Measurements from ENCODE around the gene CCDC148. TPM values are rescaled to one million over a fixed set of nuclear protein-coding genes. Genes with fewer than 3 reads are reported as not detected.

Gene CCDC148
- total and polyA plus RNA-seq, 2 donors (not counting 1 experiment from before 2014, with no cell fraction given): not detected

- H3K9me3 Mint-ChIP-seq (ENCODE audit: insufficient read depth): peaks cover 5% of the 10 kb centered on the region
- Histone ChIP-seq H3K9ac (ENCODE audit: low read length) (no peak overlapping the region), H3K9me3 (ENCODE audit: control extremely low read depth in 1 of 3, control insufficient read depth in 2 of 3, insufficient read depth in 1 of 3, low read length in 2 of 3) (no peaks in the 10 kb centered on the region), H3K27ac (ENCODE audit: low read length in 2 of 2) (no peak overlapping the region), H3K4me2 (replicated peaks; ENCODE audit: low read depth, low read length, poor library complexity, severe bottlenecking) (no peak overlapping the region), H4K20me1 (ENCODE audit: control insufficient read depth, insufficient read depth, low read length, poor library complexity, severe bottlenecking) (no peaks in the 10 kb centered on the region), H2AFZ (ENCODE audit: insufficient read depth, low read depth, low read length, poor library complexity, severe bottlenecking) (no peak overlapping the region), H3K27me3 (replicated peaks in 1 of 4; ENCODE audit: control extremely low read depth in 1 of 4, control insufficient read depth in 3 of 4, insufficient read depth in 4 of 4, low read length in 3 of 4) (no peaks in the 10 kb centered on the region), H3K79me2 (ENCODE audit: control insufficient read depth, insufficient read depth, low read length) (no peaks in the 10 kb centered on the region), H3K4me1 (ENCODE audit: control insufficient read depth in 2 of 2, insufficient read depth in 2 of 2, low read length in 2 of 2) (no peaks in the 10 kb centered on the region), H3K4me3 (ENCODE audit: control extremely low read depth in 1 of 5, extremely low read depth in 1 of 5, insufficient read depth in 1 of 5, low read depth in 2 of 5, low read length in 4 of 5) (no peak overlapping the region), H3K36me3 (replicated peaks in 1 of 2; ENCODE audit: control extremely low read depth in 1 of 2, control insufficient read depth in 1 of 2, extremely low read depth in 1 of 2, insufficient read depth in 2 of 2, low read length in 1 of 2) (no peaks in the 10 kb centered on the region)
- H3K27ac Mint-ChIP-seq: no peak overlapping the region
- intact Hi-C loops (cut with micrococcal nuclease): no loop called here
- WGBS (ENCODE audit: insufficient coverage): 93% methylated on average over 3 of the region's 4 CpGs
- no peak for DNase-seq
- H3K4me1 Mint-ChIP-seq: no peaks in the 10 kb centered on the region
- H3K27me3 Mint-ChIP-seq: no peaks in the 10 kb centered on the region
- POLR2A ChIA-PET: no interaction called here
- no peak for ATAC-seq (ENCODE audit: low read depth)
- TF ChIP-seq EZH2 (IDR thresholded peaks at IDR 0.05; ENCODE audit: borderline replicate concordance, insufficient read depth, low read depth, low read length, poor library complexity, severe bottlenecking): no peak
- no peak overlapping the region for H3K4me3 Mint-ChIP-seq
- CTCF ChIA-PET: no interaction called here
Measured at GRCh38 chr2:158359846-158360245, 96.7 kb downstream of the CCDC148 start.

GRCh38 chr2:158357699-158358098 is 98.9 kb downstream of the CCDC148 start:
- CTCF ChIA-PET: no interaction called here
- H3K36me3 ChIP-seq (replicated peaks in 1 of 2; ENCODE audit: control extremely low read depth in 1 of 2, control insufficient read depth in 1 of 2, extremely low read depth in 1 of 2, insufficient read depth in 2 of 2, low read length in 1 of 2): no peaks in the 10 kb centered on the region

More at GRCh38 chr2:158357699-158358098, 98.9 kb downstream of the CCDC148 start:
- Histone ChIP-seq H3K27me3 (replicated peaks in 1 of 4; ENCODE audit: control extremely low read depth in 1 of 4, control insufficient read depth in 3 of 4, insufficient read depth in 4 of 4, low read length in 3 of 4) (no peaks in the 10 kb centered on the region), H3K4me1 (ENCODE audit: control insufficient read depth in 2 of 2, insufficient read depth in 2 of 2, low read length in 2 of 2) (no peaks in the 10 kb centered on the region), H2AFZ (ENCODE audit: insufficient read depth, low read depth, low read length, poor library complexity, severe bottlenecking) (no peak overlapping the region), H3K4me3 (ENCODE audit: control extremely low read depth in 1 of 5, extremely low read depth in 1 of 5, insufficient read depth in 1 of 5, low read depth in 2 of 5, low read length in 4 of 5) (no peak overlapping the region), H3K9ac (ENCODE audit: low read length) (no peak overlapping the region), H3K27ac (ENCODE audit: low read length in 2 of 2) (no peak overlapping the region), H3K4me2 (replicated peaks; ENCODE audit: low read depth, low read length, poor library complexity, severe bottlenecking) (no peak overlapping the region), H4K20me1 (ENCODE audit: control insufficient read depth, insufficient read depth, low read length, poor library complexity, severe bottlenecking) (no peaks in the 10 kb centered on the region), H3K79me2 (ENCODE audit: control insufficient read depth, insufficient read depth, low read length) (no peaks in the 10 kb centered on the region), H3K9me3 (ENCODE audit: control extremely low read depth in 1 of 3, control insufficient read depth in 2 of 3, insufficient read depth in 1 of 3, low read length in 2 of 3) (no peaks in the 10 kb centered on the region)
- ATAC-seq (ENCODE audit: low read depth): no peak
- Mint-ChIP-seq H3K27me3 (no peaks in the 10 kb centered on the region), H3K9me3 (ENCODE audit: insufficient read depth) (peaks cover 5% of the 10 kb centered on the region), H3K4me1 (no peaks in the 10 kb centered on the region), H3K4me3 (no peak overlapping the region), H3K27ac (no peak overlapping the region)
- intact Hi-C loops (cut with micrococcal nuclease): no loop called here
- WGBS (ENCODE audit: insufficient coverage): 100% methylated on average over 1 of the region's 2 CpGs
- POLR2A ChIA-PET: no interaction called here
- TF ChIP-seq CTCF (IDR thresholded peaks at IDR 0.05): no peak
- TF ChIP-seq EZH2 (IDR thresholded peaks at IDR 0.05; ENCODE audit: borderline replicate concordance, insufficient read depth, low read depth, low read length, poor library complexity, severe bottlenecking): no peak
- DNase-seq: no peak
